Activated CD8-positive, alpha-beta memory T cell treated with anti-CD3 and anti-CD28 coated beads for 36 hours (primary cell): ENCODE measurements around the gene ATP7B. TPM values are rescaled to one million over a fixed set of nuclear protein-coding genes. Genes with fewer than 3 reads are reported as not detected.

ENCODE experiments used
- CTCF ChIA-PET: fragments of 350-600 bp; sonication (Branson Sonifier 250); formaldehyde crosslinking; loops from one replicate; lab custom pipeline; 2021; ENCODE audit warnings: antibody characterized with exemption; lab: Charles Lee
- POLR2A ChIA-PET: fragments of 350-600 bp; sonication (Branson Sonifier 250); formaldehyde crosslinking; loops from one replicate; lab custom pipeline; 2021; ENCODE audit warnings: antibody characterized with exemption; lab: Charles Lee
- total RNA-seq, 2 experiments: library from RNA; stranded (reverse); gene quantifications; one replicate each; pipeline ENCODE4 v1.2.3, GENCODE V29; 2021

The ATP7B gene
- total RNA-seq, 2 experiments from 2014 or later: 0.75 to 1.2 TPM

DNA sequence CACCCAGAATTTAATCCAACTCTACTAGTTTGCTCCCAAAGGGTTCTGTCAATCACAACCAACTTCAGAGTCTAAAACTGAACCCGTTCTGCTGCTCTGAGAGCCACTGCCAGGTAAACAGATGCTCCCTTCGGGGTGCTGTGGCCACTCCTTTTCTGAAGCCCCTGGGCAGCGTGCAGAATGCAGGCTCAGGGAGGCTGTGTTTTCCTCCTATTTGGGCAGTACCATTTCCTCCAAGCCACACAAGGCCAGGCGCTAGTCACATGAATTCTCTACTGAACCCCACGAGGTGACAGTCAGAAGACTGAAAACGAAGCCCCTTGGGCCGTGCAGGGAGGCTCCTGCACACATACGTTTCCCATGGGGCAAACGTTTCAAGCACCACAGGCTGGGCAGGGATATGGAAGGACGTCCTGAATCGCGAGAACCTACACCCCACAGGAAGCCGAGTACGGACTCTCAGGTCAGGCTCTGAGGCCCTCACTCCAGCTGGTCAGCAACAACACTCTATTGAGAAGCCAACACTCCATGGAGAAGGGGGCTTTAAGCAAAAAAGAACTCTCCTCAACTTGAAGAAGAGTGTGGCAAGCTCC is 77.7 kb downstream of the ATP7B start:
- ChIA-PET POLR2A (no interaction called here), CTCF (no interaction called here)

DNA sequence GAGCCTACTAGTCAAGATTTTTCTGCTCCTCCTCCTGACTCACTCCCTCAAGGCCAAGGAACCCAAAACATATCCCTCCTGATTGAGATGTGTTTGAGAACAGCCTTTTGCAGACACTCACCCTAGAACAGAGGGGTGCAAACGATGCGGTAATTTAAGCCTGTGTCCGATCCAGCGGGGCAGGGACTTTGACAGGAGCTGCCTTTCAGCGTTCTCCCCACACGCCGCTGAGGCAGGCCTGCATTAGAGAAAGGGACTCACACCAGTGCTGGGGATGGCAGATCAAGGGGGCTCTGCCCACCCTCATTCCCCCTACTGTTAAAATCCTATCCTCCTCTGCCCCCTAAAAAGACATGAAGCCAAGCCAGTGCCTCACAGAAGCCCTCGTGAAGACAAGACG is 79.0 kb downstream of the ATP7B start:
- CTCF ChIA-PET: no interaction called here
- POLR2A ChIA-PET: no interaction called here

GRCh38 chr13:51931606-51932005 is 79.6 kb downstream of the ATP7B start:
- CTCF ChIA-PET: no interaction called here
- POLR2A ChIA-PET: no interaction called here

- ChIA-PET CTCF (no interaction called here), POLR2A (no interaction called here)
Measured at GRCh38 chr13:51929699-51930098, 81.6 kb downstream of the ATP7B start.

- ChIA-PET CTCF (no interaction called here), POLR2A (no interaction called here)
Measured at GRCh38 chr13:51928231-51928630, 83.0 kb downstream of the ATP7B start.

DNA sequence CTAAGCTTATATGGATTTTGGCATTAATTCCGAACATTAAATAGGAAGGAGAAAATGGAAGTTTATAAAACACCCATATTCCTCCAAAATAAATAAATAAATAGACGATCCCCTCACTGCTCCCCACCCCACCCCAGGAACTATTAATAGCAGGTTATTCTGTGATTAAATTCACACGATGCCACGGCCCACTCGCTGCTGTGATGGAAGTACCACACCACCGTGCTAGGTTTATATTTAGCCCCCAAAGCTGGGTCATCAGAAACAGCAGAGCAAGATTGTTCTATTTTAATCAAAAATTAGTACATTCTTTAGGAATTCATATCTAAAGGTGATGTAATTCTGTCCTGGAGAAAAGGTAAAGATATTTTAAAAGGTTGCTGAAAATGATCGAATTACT is 84.1 kb downstream of the ATP7B start:
- POLR2A ChIA-PET: no interaction called here
- CTCF ChIA-PET: interaction anchor here (1.1 kb wide), 1 partner anchor 82 kb away, joined by 3 read pairs; the partner anchor contains the start of gene TMEM272

- CTCF ChIA-PET: interaction anchor here (1.1 kb wide), 1 partner anchor 82 kb away, joined by 3 read pairs; the partner anchor contains the start of gene TMEM272
- POLR2A ChIA-PET: no interaction called here
Measured at GRCh38 chr13:51926528-51926885, 84.7 kb downstream of the ATP7B start.

- POLR2A ChIA-PET: no interaction called here
- CTCF ChIA-PET: interaction anchor here (1.1 kb wide), 1 partner anchor 81 kb away, joined by 3 read pairs; the partner anchor contains the start of gene TMEM272
Measured at GRCh38 chr13:51925865-51926527, 85.3 kb downstream of the ATP7B start.

GRCh38 chr13:51924756-51925544 is 86.3 kb downstream of the ATP7B start:
- CTCF ChIA-PET: no interaction called here

DNA sequence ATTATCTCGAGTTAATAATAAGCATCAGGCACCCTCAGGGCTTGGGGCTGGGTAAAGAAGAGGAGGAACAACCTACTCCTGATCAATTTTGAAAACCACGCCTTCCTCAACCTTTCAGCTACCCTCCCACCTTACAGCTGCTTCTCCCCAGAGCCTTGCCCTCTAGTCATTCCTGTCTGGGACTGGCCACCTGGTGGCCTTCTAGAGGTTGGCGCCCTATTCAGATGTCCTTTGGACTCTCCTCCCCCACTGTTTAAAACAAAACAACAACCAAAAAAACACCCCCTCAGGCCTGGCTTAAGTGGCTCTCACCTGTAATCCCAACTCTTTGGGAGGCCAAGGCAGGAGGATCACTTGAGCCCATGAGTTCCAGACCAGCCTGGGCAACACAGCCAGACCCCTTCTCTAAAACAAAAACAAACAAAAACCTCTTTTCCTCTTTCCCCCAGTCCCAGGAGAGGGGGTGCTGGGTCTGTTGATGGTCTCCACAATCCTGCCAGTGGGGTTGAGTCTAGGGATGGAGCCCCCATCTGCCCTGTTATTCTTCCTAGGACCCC is 87.2 kb downstream of the ATP7B start:
- CTCF ChIA-PET: no interaction called here
- POLR2A ChIA-PET: no interaction called here

More at GRCh38 chr13:51924756-51925544, 86.3 kb downstream of the ATP7B start:
- POLR2A ChIA-PET: no interaction called here

GRCh38 chr13:51922771-51923480 is 88.3 kb downstream of the ATP7B start:
- ChIA-PET POLR2A (no interaction called here), CTCF (no interaction called here)

- ChIA-PET CTCF (no interaction called here), POLR2A (no interaction called here)
Measured at GRCh38 chr13:51921790-51922740, 89.2 kb downstream of the ATP7B start.

GRCh38 chr13:51920786-51921185 is 90.5 kb downstream of the ATP7B start:
- CTCF ChIA-PET: no interaction called here

DNA sequence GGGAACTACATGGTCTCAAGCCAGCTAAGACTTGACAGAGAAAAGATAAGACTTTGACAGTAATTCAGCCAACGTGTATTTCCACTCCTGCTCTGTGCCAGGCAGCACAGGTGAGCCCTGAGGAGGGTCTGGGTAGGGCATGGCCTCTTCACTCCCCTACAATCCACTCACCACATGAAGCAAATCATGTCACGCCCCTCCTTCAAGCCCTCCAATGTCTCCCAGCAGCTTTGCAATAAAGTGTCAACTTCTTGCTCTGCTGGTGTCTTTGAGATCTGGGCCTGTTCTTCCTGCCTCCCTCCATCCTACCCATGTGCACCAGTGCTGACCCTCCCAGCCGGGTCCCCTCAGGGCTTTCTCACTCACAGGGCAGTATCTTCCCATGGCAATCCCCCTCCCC is 91.0 kb downstream of the ATP7B start:
- CTCF ChIA-PET: no interaction called here
- POLR2A ChIA-PET: no interaction called here

More at GRCh38 chr13:51920786-51921185, 90.5 kb downstream of the ATP7B start:
- POLR2A ChIA-PET: no interaction called here

GRCh38 chr13:51919531-51919930 is 91.7 kb downstream of the ATP7B start:
- POLR2A ChIA-PET: no interaction called here

GRCh38 chr13:51916962-51917361 is 94.3 kb downstream of the ATP7B start:
- CTCF ChIA-PET: no interaction called here
- POLR2A ChIA-PET: interaction anchor here (0.5 kb wide), 1 partner anchor 53 kb away, joined by 3 read pairs; no protein-coding TSS in a partner anchor

More at GRCh38 chr13:51919531-51919930, 91.7 kb downstream of the ATP7B start:
- CTCF ChIA-PET: no interaction called here

DNA sequence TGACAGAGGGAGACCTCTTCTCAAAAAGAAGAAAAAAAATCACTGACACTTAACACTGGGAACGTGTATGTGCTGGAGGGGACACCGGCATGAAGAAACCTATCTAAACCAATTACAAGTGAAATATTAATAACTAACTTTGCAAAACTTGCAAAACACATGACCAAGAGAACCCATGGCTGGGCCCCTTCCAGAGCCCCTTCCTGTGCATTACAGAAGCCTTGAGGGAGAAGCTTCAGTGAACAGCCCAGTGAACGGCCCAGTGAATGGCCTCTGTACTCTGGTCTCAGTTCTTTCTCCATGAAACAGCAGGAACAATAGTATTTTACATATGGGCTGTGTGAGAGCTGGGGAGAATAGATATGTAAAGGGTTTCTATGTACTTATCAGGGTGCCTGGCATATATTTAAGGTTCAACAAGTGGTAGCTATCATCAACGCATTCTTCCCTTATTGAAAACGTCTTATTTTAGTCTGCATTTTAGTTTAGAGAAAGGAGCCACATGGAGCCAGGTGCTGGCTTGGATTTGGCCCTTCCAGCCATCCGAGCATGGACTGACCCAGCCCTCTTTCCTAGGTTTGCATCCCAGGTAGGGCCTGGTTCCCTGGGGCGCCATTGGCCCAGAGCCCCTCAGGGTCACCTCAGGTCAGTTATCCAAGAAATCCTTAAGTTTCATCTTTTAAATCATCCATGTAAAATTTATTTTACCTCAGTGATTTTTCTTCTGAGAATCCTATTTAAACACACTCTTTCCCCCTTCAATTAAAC is 95.0 kb downstream of the ATP7B start:
- ChIA-PET POLR2A (interaction anchor here (0.5 kb wide), 1 partner anchor 52 kb away, joined by 3 read pairs; no protein-coding TSS in a partner anchor), CTCF (no interaction called here)
